ENCODE results near the gene NACC2.

Gene NACC2

DNA sequence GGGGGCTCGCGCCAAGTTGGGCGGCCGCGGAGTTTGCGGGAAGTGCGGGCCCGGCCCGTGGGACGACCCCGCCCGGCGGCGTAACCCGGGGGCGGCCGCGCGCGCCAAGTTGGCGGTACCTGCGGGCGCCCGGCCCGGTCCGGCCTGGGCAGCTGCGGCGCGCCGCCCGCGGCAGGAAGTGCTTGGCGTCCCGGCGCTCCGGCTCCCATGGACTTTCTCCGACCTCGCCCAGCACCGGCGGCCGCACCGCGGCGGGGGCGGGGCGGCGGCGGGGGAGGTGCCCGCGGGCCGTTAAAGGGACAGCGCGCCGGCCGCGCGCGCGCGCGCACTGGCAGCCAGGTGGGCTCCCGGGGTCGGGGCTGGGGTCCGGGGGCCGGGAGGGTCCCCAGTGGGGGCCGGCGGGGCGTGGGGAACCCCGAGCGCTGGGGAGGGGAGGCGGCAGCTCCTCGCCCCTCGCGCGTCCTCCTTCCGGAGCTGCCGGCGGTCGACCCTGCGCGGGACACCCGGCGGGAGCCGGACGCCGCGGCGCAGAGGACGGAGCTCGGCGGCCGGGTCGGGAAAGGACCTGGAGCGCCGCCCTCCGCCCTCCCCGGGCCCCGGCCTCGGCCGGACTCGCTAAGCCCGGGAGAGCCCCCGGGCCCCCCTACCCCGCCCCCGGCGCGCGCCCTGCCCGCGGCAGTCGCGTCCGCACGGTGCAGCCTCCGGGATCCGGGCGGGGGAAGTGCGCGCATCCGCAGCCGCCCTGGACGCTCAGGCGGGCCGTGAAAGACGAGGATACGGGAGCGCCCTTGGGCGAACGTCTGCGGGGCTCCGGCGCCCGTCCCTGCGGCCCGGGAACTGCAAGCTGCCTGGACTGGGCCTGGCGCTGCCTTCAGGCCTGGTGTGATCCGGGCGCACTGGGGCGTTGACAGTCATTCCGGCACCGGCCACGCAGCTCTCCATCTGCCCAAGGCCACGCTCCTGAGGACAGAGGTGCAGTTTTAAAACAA is at the start of gene NACC2:
Gene NACC2 (minus strand): TSS at position 220 of the 989 bp plus-strand sequence. CDS start 44,768 bp downstream, outside the sequence.
- peak; percentile 71 for DNase-seq

DNA sequence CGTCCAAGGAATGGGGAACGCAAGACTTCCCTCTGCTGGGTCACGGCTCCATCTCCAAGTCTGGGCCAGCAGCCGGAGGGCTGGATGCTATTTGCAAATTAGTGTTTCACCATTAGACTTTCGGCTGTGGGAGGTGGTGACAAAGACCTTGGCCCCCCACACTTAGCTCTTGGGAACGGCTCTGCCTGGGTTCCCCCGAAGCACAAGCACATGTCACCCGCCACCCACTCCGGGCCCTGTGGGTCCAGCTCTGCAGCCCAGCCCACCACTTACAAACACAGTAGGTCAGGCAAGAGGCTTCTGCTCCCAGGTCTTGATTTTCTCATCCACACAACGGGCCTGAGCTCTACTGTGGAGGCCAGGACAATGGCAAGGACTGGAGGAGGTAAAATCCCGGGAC is 49.4 kb upstream of the NACC2 start:
- DNase-seq = no peak

DNA sequence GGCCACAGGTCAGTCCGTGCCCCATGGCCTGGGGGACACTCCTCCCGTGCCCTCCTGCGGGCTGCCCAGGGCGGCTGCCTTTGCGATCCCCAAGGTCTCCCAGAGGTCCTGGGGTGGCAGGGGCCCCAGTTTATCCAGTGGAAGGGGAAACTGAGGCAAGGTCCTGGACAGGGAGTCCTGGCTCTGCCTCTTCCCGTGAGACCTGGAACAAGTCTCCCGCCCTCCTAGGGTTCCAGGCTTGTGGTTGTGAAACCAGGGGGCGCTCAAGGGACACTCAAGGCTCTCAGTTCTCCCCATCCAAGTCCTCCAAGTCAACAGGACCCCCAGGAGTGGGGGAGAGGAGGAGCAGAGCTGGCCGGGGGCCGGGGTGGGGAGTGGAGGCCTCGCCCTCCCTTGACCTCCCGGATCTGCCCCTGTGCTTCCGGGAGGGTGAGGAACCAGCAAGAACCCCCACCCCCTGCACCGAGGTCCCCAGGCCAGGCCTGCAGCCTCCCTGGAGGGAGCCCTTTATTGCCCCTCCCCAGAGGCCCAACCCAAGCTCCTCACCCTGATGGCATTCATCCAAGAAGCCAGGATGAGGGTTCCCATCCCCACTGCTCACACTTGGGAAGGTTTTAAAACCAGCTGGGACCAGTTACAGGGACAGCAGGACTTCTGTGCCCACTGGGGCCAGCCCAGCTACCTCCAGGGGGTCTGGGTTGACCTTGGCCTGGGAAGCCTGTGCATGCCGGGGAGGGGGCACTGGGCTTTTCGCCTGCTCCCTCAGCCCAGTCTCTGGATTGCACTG is 48.3 kb upstream of the NACC2 start:
- peak; percentile 72 for DNase-seq

DNA sequence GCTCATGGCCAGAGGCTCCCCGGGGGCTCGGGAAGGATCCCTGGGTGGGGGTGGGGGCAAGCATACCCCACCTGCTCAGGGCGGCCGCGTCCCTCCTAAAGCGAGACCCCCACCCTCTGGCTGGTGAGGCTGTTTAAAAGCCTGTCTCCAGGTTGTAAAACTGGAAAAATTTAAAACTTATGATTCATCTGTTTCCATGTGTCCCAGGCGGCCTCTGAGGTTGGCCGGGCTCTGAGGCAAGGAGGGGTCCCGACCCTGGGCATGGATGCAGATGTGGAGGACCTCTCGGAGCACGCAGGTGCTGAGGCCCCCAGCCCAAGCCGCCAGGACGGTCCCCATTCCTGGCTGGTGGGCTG is 47.7 kb upstream of the NACC2 start:
- DNase-seq = no peak

- no peak for DNase-seq
These were observed 47.3 kb upstream of the NACC2 start for GRCh38 chr9:136142414-136142796.

GRCh38 chr9:136141682-136142413 is 46.8 kb upstream of the NACC2 start:
- no peak for DNase-seq

- no peak for DNase-seq
These were observed 45.9 kb upstream of the NACC2 start for GRCh38 chr9:136140966-136141365.

DNA sequence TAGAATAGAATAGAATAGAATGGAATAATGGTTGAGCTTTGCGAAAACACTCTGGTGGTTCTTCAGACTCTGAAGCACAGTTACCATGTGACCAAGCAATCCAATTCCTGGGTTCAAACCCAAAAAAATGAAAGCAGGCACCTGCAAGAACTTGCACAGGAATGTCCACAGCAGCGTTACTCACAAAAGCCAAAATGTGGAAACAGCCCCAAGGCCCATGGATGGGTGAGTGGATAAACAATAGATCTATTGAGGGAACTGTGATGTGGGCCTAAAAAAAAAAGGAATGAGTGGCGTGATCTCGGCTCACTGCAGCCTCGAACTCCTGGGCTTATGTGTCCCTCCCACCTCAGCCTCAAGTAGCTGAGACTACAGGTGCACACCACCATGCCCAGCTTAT is 45.0 kb upstream of the NACC2 start:
- no peak for DNase-seq

- peak; percentile 74 for DNase-seq
These were observed 43.5 kb upstream of the NACC2 start for GRCh38 chr9:136138566-136138965.

GRCh38 chr9:136137321-136138265 is 42.5 kb upstream of the NACC2 start:
- DNase-seq = no peak

GRCh38 chr9:136136127-136136925 is 41.2 kb upstream of the NACC2 start:
- DNase-seq = no peak

DNA sequence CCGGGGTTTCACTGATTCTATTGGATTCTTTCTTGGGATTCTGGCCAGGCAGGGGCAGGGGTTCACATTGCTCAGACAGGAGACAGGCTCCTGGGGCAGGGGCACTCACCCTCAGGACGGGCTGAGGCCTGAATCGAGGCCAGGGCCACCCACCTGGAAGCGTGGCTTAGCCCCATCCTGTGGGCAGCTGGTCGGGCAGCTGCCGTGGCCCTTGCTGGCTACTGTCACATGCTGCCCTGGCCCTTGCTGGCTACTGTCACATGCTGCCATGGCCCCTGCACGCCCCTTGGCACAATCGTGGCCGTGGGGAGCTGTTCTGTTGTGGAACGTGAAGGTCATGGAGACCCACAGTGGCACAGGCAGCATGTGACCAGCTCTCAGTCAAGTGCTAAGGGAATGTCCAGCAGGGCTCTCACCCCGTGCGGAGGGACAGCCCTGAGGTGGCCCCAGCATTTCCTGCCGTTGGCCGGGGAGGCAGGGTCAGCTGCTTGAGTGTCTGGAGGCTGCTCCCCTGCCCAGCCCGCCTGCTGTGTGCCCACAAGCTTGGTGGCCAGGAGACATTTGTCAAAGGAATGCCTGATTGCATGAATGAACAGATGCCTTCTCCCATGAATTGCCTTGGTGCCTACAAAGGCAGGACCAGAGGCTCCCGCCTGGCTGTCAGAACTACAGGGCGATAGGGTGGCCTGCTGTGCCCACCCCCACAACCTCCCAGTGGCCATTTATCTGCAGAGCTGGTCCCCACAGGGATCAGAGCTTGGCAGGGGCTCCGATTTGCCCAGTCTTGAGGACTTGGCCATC is 40.4 kb upstream of the NACC2 start:
- DNase-seq = no peak

DNA sequence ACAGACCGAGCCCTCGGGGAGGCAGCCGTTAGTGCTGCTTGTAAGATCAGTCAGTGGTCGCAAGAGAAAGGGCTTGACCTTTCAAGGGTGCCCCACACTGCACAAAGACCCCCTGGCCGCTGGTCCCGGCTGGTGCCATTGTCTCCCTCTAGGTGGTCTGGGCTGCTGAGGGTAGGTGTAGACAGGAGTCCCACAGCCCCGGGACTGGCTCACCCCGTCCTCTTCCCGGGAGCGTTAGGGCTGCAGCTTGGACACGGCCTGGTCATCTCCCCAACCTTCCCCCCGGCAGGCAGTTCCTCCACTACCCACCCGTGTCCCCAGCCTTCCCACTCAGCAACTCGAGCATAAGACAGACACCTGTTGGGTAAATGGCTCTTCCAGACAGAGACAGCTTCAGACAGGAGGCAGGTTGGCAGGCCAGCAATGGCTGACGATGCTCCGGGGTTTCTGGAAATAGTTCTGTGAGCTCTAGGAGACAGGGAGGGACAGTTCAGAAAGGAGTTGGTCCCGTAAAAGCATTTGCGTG is 38.9 kb upstream of the NACC2 start:
- no peak for DNase-seq

- DNase-seq = peak; percentile 52
These were observed 38.3 kb upstream of the NACC2 start for GRCh38 chr9:136133191-136133958.

- no peak for DNase-seq
These were observed 37.5 kb upstream of the NACC2 start for GRCh38 chr9:136132512-136133050.

GRCh38 chr9:136131629-136132511 is 36.8 kb upstream of the NACC2 start:
- DNase-seq = no peak

GRCh38 chr9:136129176-136129575 is 34.1 kb upstream of the NACC2 start:
- DNase-seq = no peak

- no peak for DNase-seq
These were observed 33.3 kb upstream of the NACC2 start for GRCh38 chr9:136128436-136128835.

Measured in hematopoietic multipotent progenitor cell treated with erythropoietin and hydrocortisone succinate and interleukin-3 and kit ligand, for 6 days (in vitro differentiated cells).